Limb (tissue), 2 donors: ENCODE measurements around the gene NSUN2.
A peak's percentile ranks its signal among the peaks of the same experiment; 100 is the strongest.
"Not testable (repeated sequence)": the region's sequence is repeated elsewhere in the genome, so short reads cannot be mapped to it uniquely, and the experiment has no call there.

Experiments
- DNase-seq, 2 donors: peaks; one replicate each; pipeline ENCODE4 v3.0.0-alpha.2; 2016; ENCODE audit errors: extremely low spot score in 2 of 2

NSUN2 gene

DNA sequence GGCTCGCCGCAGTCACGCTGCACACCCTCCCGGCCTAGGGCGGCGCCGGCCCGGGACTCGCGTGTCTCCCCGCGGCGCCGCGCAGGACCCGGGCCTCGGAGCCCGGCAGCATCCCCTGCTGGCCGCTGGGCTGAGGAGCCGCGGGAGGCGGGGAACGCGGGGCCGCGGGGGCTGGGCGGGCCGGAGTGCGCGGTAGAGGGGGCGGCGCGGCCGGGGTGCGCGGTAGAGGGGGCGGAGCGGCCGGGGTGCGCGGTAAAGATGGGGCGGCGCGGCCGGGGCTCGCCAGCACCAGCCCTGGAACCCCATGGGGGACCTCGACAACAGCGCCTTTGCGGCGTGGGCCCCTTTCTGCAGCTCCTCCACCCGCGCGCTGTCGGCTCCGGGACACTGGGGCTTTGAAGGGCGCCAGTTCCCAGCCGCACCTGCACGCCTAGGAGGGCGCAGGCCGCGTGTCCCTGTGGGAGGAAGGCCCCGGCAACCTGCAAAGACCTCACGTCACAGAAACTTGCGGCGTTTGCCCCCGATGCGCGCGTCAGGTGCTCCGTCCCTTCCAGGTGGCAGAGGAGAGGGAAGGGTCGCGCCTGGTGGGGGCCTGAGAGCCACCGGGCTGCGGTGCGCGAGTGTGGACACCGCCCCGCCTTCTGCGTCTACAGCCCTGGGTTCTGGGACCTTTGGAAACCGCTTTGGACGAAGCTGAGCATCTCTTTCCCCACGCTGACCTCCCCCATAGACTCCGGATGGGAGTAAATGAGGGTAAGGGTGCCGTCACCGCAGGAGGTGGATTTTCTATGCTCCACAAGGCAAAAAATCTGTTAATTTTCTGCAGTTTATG, 49.6 kb downstream of the NSUN2 start:
- DNase-seq, result peak in 1 of 2 donors; percentile 76

DNA sequence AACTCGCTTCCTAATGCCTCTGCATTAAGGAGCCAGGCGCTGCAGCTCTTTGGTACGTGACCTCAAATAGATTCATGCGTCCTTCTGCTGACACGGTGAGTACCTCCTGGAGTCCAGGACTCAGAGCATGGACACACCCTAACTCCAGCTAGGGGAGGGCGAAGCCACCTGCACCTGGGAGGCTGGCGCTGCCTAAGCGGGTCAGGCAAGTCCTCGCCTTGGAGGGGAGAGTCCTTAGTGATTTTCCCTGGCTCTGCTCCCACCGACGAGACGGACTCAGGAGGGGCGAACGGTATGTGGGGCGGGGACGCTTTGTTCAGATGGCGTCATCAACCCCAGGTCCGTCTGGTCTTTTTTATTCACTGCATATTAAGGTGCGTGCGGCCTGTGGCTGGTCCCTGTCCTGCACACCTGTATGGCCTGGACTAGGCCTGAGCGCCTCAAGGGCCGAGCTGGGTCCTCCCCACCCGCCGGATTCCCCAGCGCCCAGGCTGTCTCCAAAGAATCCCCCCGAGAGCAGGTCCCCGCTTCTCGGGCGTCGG, 50.3 kb downstream of the NSUN2 start:
- DNase-seq, result peak in 1 of 2 donors; percentile 54

DNA sequence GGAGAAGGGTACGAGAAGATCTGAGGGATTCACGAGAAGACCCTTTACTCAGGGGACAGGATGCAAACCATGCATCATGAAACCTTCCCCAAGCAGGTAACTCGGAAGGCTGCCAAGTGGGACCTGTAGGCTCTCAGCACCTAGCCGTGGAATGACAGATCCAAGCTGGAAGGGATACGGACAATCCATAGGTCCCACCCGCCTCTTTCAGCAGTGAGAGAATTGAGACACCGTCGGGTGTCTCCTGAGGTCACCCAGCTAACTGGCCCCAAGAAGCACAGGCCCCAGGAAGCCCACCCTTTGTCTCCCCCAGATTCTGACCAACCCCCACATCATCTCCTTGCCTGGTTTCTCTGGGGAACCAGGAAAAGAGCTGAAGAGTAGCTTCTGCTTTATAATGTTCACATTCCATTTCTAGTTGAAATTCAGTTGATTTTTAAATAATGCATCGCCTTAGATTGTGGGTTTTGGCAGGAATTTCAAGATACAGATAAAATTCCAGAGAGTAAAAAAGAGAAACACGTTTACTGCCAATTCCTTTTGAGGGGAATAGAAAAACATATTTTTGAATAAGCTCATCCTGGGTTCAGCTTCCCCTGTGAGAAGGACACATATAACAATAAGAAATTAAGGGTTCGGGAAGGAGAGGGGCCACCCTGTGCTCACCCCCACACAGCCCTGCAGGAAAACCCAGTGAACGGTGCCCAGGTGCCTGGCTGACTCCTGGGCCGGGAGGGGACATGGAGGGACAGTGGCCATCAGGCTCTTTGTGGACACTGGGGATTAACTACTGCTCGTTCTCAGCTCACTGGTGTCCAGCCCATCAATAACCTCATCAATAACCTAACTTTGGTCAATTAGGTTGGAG, 51.1 kb downstream of the NSUN2 start:
- no peak for DNase-seq

DNA sequence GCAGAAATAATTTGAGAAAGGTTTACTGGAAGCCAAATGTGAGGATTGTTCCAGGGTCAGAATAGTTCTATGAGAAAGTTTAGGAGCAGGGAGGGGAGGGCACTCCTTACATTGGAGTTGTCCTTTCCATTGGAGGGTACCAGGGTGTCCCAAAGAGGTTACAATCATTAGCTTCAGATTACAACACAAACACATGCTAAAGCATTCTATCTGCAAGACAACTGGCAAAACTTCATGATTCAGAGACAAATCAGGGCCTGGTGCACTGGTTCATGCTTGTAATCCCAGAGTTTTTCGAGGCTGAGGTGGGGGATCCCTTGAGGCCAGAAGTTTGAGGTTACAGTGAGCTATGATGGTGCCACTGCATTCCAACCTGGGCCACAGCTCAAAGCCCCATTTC, 51.8 kb downstream of the NSUN2 start:
- DNase-seq, result no peak

DNA sequence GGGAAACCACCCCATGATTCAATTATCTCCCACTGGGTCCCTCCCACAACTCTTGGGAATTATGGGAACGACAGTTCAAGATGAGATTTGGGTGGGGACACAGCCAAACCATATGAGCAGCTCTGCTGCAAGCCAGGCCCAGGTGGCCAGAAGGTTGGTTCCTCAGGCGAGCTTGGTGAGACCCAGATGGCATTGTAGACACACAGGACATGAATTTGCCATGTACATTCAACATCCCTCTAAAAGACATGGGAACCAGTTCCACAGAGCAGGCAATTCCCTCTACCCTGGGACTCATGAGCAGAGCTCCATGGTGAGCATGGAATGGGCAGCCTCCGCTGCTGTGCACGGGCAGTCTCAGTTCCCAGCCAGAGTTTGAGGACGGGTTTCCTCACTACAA, 53.3 kb downstream of the NSUN2 start:
- DNase-seq, result no peak

DNA sequence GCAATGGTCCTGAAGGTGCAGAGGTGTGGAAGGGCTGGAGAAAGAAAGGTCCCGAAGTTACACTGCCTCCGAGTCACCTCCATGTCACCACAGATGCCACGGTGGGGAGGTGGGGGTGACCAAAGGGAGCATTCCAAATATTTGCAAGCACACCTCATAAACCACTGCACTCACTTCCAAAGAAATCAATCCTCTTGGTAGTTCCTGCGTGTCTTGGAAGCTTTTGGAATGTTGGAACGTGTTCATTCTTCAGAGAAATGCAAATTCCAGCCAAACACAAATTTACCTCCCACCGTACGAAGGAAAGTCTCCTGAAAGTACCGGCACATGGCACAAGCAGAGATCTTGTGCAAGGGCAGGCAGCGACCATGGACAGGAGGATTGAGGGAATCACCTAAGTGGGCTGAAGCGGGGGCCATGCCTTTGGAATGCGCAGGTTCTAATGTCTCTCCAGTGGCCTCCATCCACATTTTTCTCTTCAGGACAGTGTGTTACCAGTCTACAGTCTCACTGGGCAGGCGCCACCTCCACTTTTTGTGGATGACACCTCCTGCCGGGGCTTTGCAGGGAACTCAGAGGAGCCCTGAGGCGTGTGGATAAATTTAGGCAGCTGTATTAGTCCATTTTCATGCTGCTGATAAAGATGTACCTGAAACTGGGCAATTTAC, 54.0 kb downstream of the NSUN2 start:
- DNase-seq, result no peak

DNA sequence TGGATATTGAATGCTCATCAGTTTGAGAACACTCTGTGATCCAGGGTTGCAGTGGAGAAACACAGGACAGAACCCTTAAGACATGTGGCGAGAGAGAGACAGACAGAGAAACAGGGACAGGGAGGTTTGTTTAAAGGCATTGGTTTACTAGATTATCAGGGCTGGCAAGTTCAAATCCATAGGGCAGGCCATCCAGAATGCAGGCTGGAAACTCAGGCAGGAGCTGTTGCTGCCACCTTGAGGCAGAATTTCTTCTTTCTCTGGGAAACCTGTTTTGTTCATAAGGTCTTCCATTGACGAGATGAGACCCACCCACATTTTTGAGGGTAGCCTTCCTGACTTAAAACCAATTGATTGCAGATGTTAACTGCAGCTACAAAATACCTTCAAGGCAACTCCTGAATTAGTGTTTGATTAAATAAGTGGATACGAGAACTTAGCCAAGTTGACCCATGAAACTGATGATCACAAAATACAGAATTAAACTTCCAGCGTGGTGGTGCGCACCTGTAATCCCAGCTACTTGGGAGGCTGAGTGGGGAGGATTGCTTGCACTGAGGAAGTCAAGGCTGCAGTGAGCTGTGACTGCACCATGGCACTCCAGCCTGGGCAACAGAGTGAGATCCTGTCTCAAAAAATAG, 55.9 kb downstream of the NSUN2 start:
- peak in 1 of 2 donors; percentile 28 for DNase-seq

DNA sequence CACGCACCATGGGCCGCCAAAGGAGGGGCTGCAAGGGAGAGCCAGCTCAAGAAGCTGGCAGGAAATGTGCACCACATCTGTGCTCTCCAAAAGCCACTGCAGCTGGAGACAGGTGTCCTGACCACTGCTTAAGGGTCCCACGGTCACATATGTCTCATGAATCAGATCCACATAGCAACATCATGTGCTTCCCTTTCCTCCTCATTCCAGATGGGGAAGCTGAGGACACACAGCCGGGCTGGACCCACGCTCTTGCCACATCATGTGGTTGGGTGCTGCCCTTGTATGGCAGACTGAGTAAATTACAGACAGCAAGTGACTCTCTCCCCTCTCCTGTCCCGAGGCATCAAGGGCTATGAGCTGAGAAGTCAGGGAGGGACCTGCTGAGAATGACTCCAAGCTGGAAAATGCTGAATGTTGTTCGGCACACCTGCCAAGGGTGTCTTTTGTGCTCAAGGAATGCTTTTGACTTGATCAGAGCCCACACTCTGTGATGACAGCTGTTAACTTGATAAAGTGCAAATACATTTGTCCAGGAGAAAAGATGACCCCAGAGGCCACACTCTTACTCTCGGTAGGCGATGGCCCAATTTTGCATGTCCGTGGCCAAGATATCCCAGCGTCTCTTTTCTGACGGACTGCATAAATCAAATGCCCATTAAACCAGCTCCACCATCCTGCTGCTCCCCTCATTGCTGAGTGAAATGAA, 58.2 kb downstream of the NSUN2 start:
- no peak for DNase-seq

DNA sequence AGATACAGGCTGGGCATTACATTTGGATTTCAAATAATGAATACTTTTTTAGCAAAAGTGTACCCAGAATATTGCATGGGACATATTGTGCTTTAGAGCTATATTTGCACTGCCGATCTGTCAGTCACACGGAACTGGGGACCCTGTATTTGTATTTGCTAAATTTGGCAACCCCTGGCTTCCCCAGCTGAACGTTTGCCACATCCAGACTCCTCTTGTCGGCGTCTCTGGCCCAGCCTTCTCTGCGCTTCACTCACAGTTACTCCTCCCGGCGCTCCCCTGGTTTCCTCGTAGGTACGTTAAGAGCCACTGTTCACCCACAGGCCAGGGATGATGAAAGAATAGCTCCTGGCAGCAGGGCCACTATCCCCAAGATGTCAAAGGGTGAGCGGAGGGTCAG, 58.7 kb downstream of the NSUN2 start:
- no peak for DNase-seq

DNA sequence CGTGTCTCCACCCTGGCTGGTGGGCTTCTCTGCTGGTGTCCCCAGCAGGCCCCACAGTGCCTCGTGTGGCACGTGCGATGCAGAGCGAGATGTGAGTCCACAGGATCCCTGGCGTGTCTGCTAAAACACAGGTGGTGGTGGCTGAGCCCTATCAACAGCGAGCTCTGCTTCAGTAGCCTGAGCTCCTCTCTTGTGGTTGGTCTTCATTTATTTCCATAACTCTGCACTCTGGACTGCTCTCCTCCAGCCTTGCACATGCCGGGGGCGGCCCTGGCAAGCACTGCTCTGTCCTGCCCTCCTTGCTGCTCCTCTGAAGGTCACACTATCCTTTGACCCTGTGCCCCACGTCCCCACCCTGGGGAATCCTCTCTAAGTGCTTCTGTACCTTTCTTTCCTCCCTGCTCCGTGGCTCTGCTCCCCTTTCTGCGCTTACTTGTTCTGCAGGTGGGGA, 59.2 kb downstream of the NSUN2 start:
- DNase-seq, result no peak

DNA sequence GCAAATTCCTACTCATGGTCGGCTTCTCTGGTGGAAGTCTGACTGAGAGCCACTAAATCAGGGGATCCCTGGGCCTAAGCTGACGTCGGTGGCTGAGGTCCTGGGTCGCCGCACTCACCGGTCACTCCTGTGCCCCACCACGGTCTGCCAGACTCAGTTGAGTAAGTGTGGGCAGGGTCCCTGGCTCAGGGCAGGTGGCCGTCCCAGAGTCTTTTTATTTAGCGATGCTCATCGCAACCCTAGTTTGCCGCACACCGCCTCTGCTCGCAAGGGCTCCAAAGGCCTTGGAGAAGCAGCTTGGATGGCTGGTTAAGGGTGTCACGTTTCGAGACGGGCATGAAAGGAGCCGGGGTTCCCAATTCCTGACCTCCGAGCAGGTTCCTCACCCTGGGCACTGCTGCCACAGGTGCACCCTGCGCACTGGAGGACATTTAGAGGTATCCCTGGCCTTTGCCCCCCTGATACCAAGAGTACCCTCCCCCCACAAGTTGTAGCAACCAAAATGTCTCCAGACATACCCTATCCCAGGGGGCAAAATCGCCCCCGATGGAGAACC, 59.9 kb downstream of the NSUN2 start:
- DNase-seq, result no peak

DNA sequence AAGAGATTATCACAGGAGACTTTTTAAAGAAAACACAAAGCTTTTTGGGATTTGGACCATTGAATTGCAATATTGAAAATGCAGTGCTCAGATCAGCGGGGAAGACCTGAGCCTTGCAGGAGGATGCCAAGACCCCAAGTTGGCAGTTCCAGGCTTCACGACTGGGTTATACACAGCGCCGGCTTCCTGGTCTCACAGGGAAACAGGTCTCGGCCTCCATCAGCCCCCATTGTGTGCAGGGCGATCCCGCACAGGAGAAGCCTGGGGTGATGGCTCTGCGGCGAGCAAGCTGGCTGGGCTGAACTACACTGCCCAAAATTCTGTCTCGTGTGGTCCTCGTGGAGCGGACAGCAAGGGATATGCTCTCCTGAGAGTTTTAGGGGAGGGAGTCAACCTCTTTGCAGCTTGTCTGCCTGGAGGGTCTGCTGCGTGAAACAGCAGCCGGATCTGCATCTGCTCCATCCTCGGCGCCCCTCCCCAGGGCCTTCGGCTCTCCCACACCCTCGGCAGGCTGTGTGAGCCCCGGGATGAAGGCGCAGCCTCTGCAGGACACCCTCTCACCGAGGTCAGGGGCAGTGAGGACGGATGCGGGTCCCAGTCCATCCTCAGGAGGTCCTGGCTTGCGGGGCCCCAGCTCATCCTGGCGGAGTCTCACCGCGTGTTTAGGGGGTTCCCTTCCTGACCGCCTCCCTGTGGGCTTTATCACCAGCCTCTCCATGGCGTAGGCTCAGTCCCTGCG, 60.6 kb downstream of the NSUN2 start:
- no peak for DNase-seq

DNA sequence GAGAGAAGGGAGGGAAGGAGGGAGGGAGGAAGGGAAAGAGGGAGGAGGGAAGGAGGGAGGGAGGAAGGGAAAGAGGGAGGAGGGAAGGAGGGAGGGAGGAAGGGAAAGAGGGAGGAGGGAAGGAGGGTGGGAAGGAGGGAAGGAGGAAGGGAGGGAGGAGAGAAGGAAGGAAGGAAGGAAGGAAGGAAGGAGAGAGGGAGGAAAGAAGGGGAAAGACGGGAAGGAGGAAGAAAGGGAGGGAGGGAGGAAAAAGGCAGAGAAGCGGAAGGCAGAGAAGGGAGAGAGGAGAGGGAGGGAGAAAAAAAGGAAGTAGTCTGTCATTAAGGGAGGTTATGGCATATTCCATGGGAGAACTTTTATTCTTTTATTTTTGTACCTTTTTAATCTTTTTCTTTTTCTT, 61.2 kb downstream of the NSUN2 start:
- DNase-seq, result not testable (repeated sequence)

DNA sequence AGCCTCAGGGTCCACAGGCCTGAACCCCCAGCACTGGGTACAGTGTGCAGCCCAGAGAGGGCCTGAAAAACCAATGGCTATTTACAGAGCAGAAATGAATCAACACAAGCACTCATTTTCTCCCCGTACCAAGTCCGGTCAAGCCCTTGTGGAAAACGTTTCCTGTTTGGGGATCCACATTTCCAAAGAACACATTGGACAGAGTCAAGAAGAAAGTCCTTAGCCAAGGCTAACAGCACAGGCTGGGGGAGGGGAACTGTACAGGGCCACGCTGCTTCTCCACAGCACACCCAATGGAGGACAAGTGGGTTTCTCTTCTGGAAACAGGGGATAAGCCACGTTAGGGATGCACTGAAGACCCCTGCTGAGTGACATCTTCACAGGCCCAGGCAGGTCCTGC, 62.3 kb downstream of the NSUN2 start:
- no peak for DNase-seq

DNA sequence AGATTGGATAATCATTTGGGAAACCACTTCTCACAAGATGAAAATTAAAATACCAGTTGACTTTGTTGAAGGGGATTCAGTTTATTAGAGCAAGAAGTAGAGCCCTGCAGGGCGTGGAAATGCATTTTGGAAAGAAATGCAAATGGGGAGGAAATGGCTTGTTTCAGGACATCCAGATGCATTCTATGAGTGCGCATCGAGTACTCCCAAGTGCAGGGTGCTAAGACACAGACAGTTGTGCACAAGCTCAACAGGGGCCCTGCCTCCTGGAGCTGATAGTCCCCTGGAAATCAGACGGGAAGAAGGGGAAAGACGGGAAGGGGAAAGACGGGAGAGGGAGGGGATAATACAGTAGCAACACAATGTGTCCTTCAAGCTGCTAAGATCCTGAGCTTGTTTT, 64.0 kb downstream of the NSUN2 start:
- DNase-seq, result no peak

DNA sequence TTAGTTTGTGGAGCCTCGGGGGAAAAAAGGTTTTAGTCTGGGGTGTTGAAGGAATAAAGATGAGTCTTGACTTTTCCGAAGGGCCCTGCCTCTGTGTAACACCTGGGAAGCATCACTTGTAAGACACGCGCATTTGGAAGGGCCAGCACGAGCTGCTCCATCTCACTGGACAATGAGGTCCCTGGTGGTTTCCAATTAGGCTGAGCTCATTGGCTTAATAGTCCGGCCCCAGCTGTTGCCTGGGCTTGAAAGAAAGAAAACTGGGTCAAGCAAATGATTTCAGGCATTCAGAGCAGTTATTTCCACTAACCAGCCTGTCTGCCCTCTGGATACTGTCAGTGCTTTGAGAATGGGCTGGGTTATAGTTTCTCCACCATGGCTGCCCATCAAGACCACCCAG, 64.5 kb downstream of the NSUN2 start:
- no peak for DNase-seq

DNA sequence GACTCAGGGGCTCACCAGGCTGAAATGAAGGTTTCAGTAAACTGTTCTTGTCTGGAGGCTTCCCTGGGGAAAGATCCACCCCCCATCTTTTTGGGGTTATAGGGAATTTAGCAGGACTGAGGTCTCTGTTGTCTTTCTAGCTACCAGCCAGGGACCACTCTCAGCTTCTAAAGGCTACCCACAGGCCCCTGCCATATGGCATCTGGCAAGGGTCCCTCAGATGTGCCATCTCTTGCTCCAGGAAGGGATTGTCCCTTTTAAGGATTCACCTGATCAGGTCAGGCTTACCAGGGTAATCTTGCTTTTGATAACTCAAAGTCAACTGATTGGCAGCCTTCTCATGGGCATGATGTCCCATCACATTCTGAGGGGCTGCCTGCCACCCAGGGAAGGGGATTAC, 65.0 kb downstream of the NSUN2 start:
- DNase-seq, result no peak

DNA sequence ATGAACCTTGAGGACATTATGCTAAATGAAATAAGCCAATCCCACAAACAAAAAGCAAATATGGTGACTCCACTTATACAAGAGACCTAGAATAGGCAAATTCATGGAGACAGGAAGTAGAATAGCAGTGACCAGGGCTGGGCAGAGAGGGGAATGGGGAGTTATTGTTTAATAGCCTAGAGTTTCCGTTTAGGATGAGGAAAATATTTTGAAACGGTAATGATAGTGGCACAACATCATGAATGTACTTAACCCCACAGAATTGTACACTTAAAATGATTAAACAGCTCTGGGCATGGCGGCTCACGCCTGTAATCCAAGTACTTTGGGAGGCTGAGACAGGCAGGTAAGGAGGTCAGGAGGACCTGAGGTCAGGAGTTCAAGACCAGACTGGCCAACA, 65.8 kb downstream of the NSUN2 start:
- DNase-seq, result no peak

DNA sequence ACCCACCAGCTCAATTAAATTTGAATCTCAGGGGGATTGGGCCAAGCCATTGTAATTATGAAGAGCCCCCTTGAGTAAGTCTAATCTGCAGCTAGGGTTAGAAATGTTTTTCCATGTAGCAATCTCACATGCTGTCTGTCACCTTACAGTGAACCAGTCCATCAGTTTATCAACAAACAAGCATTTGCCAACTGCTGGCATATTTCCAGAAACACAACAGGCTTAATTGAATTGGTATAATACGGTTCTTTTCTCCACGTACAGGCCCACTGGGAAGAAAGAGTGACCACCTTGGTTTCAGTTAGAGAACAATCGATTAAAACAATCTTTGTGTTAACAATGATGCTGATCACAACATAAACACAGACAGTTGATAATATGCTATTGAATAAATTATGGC, 67.4 kb downstream of the NSUN2 start:
- no peak for DNase-seq
